Activated naive CD4-positive, alpha-beta T cell treated with anti-CD3 and anti-CD28 coated beads, Interleukin-2, amount 10 ng/mL, durations not matched to agents 7 days and 5 days (primary cell): Measurements from ENCODE around the gene THRB.

Experiments
- CTCF ChIA-PET: fragments of 350-600 bp; sonication (Branson Sonifier 250); formaldehyde crosslinking; loops from one replicate; lab custom pipeline; 2021; ENCODE audit warnings: antibody characterized with exemption; lab: Charles Lee
- DNase-seq: peaks from one replicate; pipeline ENCODE4 v3.0.0-alpha.2; 2020
- H3K27ac Mint-ChIP-seq: one replicate; pipeline ENCODE4 v1.8.0; 2021; ENCODE audit warnings: mild to moderate bottlenecking, moderate library complexity, mixed read lengths
- H3K27me3 Mint-ChIP-seq: one replicate; pipeline ENCODE4 v1.8.0; 2021; ENCODE audit warnings: mild to moderate bottlenecking, mixed read lengths
- H3K36me3 Mint-ChIP-seq: one replicate; pipeline ENCODE4 v1.8.0; 2021; ENCODE audit warnings: mixed read lengths
- H3K4me1 Mint-ChIP-seq: one replicate; pipeline ENCODE4 v1.8.0; 2021; ENCODE audit warnings: mixed read lengths
- H3K4me3 Mint-ChIP-seq: one replicate; pipeline ENCODE4 v1.8.0; 2021; ENCODE audit warnings: mild to moderate bottlenecking, moderate library complexity, mixed read lengths
- H3K9me3 Mint-ChIP-seq: one replicate; pipeline ENCODE4 v1.8.0; 2021; ENCODE audit warnings: mixed read lengths

Gene THRB

DNA sequence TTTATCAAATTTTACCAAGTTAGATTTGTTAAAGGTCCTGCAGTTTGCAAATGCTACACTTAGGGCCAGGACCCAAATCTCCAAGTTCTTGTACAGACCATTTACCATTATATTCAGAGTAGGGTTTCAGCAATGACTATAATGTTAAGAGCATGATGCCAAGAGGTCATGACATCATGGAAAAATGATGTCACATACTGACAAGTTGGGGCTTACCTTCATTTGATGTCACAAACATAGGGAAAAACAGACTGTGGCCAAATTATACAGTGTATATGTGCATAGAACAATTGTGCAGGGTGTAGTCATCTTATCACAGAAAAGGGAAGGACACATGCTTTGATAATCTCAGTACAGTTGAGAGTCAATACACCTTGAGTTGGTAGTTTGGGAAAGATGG lies 10.1 kb upstream of the THRB start:
- H3K4me3 Mint-ChIP-seq, result no peak overlapping the region
- H3K27ac Mint-ChIP-seq, result no peak overlapping the region
- no peak for DNase-seq
- no peaks in the 10 kb centered on the region for H3K9me3 Mint-ChIP-seq
- no peaks in the 10 kb centered on the region for H3K4me1 Mint-ChIP-seq
- no peaks in the 10 kb centered on the region for H3K27me3 Mint-ChIP-seq
- no peaks in the 10 kb centered on the region for H3K36me3 Mint-ChIP-seq
- CTCF ChIA-PET, result no interaction called here

- Mint-ChIP-seq H3K9me3 (no peaks in the 10 kb centered on the region), H3K36me3 (no peaks in the 10 kb centered on the region), H3K4me1 (no peaks in the 10 kb centered on the region), H3K27me3 (no peaks in the 10 kb centered on the region), H3K27ac (no peak overlapping the region), H3K4me3 (no peak overlapping the region)
- CTCF ChIA-PET, result no interaction called here
- DNase-seq, result no peak
These were observed 9.0 kb upstream of the THRB start for GRCh38 chr3:24503616-24504113.

GRCh38 chr3:24502690-24503089 lies 8.0 kb upstream of the THRB start:
- DNase-seq, result no peak
- no peaks in the 10 kb centered on the region for H3K36me3 Mint-ChIP-seq

GRCh38 chr3:24500806-24501205 lies 6.2 kb upstream of the THRB start:
- no peak for DNase-seq
- CTCF ChIA-PET, result no interaction called here
- Mint-ChIP-seq H3K27me3 (peaks cover 9% of the 10 kb centered on the region), H3K9me3 (no peaks in the 10 kb centered on the region), H3K4me1 (no peaks in the 10 kb centered on the region), H3K27ac (no peak overlapping the region), H3K4me3 (no peak overlapping the region), H3K36me3 (no peaks in the 10 kb centered on the region)

More at GRCh38 chr3:24502690-24503089, 8.0 kb upstream of the THRB start:
- Mint-ChIP-seq H3K27me3 (no peaks in the 10 kb centered on the region), H3K9me3 (no peaks in the 10 kb centered on the region), H3K27ac (no peak overlapping the region), H3K4me3 (no peak overlapping the region), H3K4me1 (no peaks in the 10 kb centered on the region)
- CTCF ChIA-PET, result no interaction called here

- H3K9me3 Mint-ChIP-seq, result no peaks in the 10 kb centered on the region
- DNase-seq, result no peak
- H3K4me3 Mint-ChIP-seq, result no peak overlapping the region
- CTCF ChIA-PET, result no interaction called here
- peaks cover 16% of the 10 kb centered on the region for H3K27me3 Mint-ChIP-seq
- peaks cover 1% of the 10 kb centered on the region for H3K36me3 Mint-ChIP-seq
- no peak overlapping the region for H3K27ac Mint-ChIP-seq
- H3K4me1 Mint-ChIP-seq, result peaks cover 2% of the 10 kb centered on the region
These were observed 5.3 kb upstream of the THRB start for GRCh38 chr3:24499991-24500390.

DNA sequence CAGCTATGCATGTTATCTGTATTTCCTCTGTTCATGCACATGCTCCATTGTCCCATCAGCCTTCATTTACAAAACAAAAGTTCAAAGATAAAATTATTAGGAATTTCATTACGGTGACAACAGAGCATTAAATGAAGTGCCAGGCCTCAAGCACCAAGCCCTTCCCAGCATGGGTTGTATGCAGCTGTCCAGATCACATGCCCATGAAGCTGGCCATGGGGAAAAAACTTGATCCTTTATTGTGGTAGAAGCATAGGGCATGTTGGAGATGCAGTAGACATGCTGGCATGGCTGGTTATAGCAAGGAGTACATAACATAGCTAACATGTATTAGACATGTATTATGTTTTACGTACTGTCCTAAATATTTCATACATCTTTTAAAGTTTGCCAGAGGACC lies 4.1 kb upstream of the THRB start:
- Mint-ChIP-seq H3K4me3 (no peak overlapping the region), H3K27ac (no peak overlapping the region), H3K4me1 (peaks cover 2% of the 10 kb centered on the region), H3K9me3 (no peaks in the 10 kb centered on the region), H3K27me3 (peaks cover 28% of the 10 kb centered on the region), H3K36me3 (peaks cover 1% of the 10 kb centered on the region)
- CTCF ChIA-PET, result no interaction called here
- no peak for DNase-seq

- Mint-ChIP-seq H3K27ac (no peak overlapping the region), H3K4me3 (no peak overlapping the region), H3K36me3 (peaks cover 1% of the 10 kb centered on the region), H3K4me1 (peaks cover 2% of the 10 kb centered on the region), H3K27me3 (peaks cover 32% of the 10 kb centered on the region), H3K9me3 (no peaks in the 10 kb centered on the region)
- DNase-seq, result no peak
- CTCF ChIA-PET, result no interaction called here
These were observed 3.7 kb upstream of the THRB start for GRCh38 chr3:24498391-24498790.

GRCh38 chr3:24497942-24498341 lies 3.3 kb upstream of the THRB start:
- H3K27ac Mint-ChIP-seq, result no peak overlapping the region
- peaks cover 1% of the 10 kb centered on the region for H3K36me3 Mint-ChIP-seq
- CTCF ChIA-PET, result no interaction called here
- peaks cover 32% of the 10 kb centered on the region for H3K27me3 Mint-ChIP-seq
- no peaks in the 10 kb centered on the region for H3K9me3 Mint-ChIP-seq
- H3K4me1 Mint-ChIP-seq, result peaks cover 2% of the 10 kb centered on the region
- no peak for DNase-seq
- no peak overlapping the region for H3K4me3 Mint-ChIP-seq

- Mint-ChIP-seq H3K4me1 (peaks cover 2% of the 10 kb centered on the region), H3K4me3 (no peak overlapping the region), H3K27me3 (peaks cover 32% of the 10 kb centered on the region), H3K9me3 (no peaks in the 10 kb centered on the region), H3K27ac (no peak overlapping the region), H3K36me3 (peaks cover 1% of the 10 kb centered on the region)
- DNase-seq, result no peak
- CTCF ChIA-PET, result no interaction called here
These were observed 2.2 kb upstream of the THRB start for GRCh38 chr3:24496529-24497482.

- H3K27ac Mint-ChIP-seq, result peak overlapping the region; percentile 64
- H3K4me1 Mint-ChIP-seq, result peaks cover 2% of the 10 kb centered on the region
- H3K36me3 Mint-ChIP-seq, result peaks cover 1% of the 10 kb centered on the region
- no peak overlapping the region for H3K4me3 Mint-ChIP-seq
- H3K9me3 Mint-ChIP-seq, result no peaks in the 10 kb centered on the region
- DNase-seq, result no peak
- CTCF ChIA-PET, result no interaction called here
- H3K27me3 Mint-ChIP-seq, result peaks cover 32% of the 10 kb centered on the region
These were observed 810 bp upstream of the THRB start for GRCh38 chr3:24495326-24495994.

GRCh38 chr3:24493746-24494617 lies 668 bp downstream of the THRB start:
- Mint-ChIP-seq H3K36me3 (peaks cover 1% of the 10 kb centered on the region), H3K9me3 (no peaks in the 10 kb centered on the region), H3K4me3 (no peak overlapping the region), H3K27me3 (peaks cover 32% of the 10 kb centered on the region), H3K27ac (no peak overlapping the region), H3K4me1 (peaks cover 2% of the 10 kb centered on the region)
- CTCF ChIA-PET, result no interaction called here
- DNase-seq, result no peak

DNA sequence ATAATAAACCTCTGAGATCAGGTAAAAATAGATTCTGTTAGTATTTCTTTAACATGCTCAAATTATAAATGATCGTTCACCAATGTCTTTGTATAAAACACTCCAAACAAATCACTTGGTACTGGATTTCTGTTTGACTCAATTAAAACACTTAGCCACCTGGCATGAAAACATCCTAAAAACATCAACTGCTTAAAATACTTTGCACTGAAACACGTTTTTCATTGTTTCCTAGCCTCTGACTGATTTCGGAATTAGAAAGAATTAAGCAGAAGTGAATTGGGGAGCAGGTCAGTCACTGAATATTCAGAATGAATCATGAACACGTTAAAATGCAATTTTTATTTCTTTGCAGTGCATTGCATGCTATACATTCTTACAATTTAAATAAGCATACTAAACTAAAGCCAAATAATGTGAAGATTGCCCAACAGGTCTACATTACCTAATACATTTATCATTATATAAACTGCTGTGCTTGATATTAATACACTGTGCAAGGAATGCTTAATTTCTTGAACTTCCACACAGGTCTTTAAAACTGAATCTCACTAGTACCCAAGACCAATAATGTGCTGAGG lies 1.6 kb downstream of the THRB start:
- Mint-ChIP-seq H3K9me3 (no peaks in the 10 kb centered on the region), H3K4me1 (peaks cover 2% of the 10 kb centered on the region), H3K4me3 (no peak overlapping the region), H3K27me3 (peaks cover 32% of the 10 kb centered on the region), H3K27ac (no peak overlapping the region), H3K36me3 (peaks cover 1% of the 10 kb centered on the region)
- no peak for DNase-seq
- CTCF ChIA-PET, result no interaction called here

- H3K27me3 Mint-ChIP-seq, result peaks cover 16% of the 10 kb centered on the region
- no peak overlapping the region for H3K4me3 Mint-ChIP-seq
- no peak overlapping the region for H3K27ac Mint-ChIP-seq
- no peak for DNase-seq
- CTCF ChIA-PET, result no interaction called here
- no peaks in the 10 kb centered on the region for H3K4me1 Mint-ChIP-seq
- H3K9me3 Mint-ChIP-seq, result no peaks in the 10 kb centered on the region
- no peaks in the 10 kb centered on the region for H3K36me3 Mint-ChIP-seq
These were observed 4.5 kb downstream of the THRB start for GRCh38 chr3:24490151-24490550.
